Colonic mucosa (tissue), 4 donors: ENCODE data around the gene EVL. TPM values are rescaled to one million over a fixed set of nuclear protein-coding genes. Genes with fewer than 3 reads are reported as not detected.

Source experiments
- DNase-seq: peaks from one replicate; pipeline ENCODE4 v3.0.0-alpha.2; 2020
- H3K27ac ChIP-seq: fragments of 200-600 bp; one replicate; pipeline ENCODE4 v1.8.0; 2021
- H3K27me3 ChIP-seq: fragments of 200-600 bp; one replicate; pipeline ENCODE4 v1.8.0; 2021
- H3K36me3 ChIP-seq: fragments of 200-600 bp; one replicate; pipeline ENCODE4 v1.8.0; 2021
- H3K4me1 ChIP-seq: fragments of 200-600 bp; one replicate; pipeline ENCODE4 v1.8.0; 2021; ENCODE audit warnings: mild to moderate bottlenecking
- H3K4me3 ChIP-seq: fragments of 200-600 bp; one replicate; pipeline ENCODE4 v1.8.0; 2021
- H3K9ac ChIP-seq, 2 donors: one replicate each; pipeline ENCODE4 v1.7.0; 2013; ENCODE audit warnings: control low read depth in 2 of 2, low read depth in 2 of 2, low read length in 2 of 2
- H3K9me3 ChIP-seq: fragments of 200-600 bp; one replicate; pipeline ENCODE4 v1.8.0; 2021
- intact Hi-C: fragments of 100-400 bp; cut with DNase I; formaldehyde crosslinking; loops from one replicate; pipeline ENCODE4 v1.14.1; 2022
- total RNA-seq, 2 donors: library from RNA; stranded (reverse); fragmentation: NEBNext Ultra II Directional in 1 of 2; extraction: Animal tissue kit (Norgen Biotek cat#: 25700) in 1 of 2; gene quantifications; one replicate each; pipeline ENCODE4 v1.2.1, GENCODE V29; 2021
- TF ChIP-seq, protein P1 (sequence below): fragments of 200-600 bp; IDR thresholded peaks from one replicate; pipeline ENCODE4 v1.8.0; 2022; ENCODE audit warnings: antibody characterized with exemption, mild to moderate bottlenecking
- donor health status: healthy.
- donor health status: DM: no; HTN: no; CAD: no.
- donor health status: DM: no; HTN: no; CAD: no.

The EVL gene, protein sequence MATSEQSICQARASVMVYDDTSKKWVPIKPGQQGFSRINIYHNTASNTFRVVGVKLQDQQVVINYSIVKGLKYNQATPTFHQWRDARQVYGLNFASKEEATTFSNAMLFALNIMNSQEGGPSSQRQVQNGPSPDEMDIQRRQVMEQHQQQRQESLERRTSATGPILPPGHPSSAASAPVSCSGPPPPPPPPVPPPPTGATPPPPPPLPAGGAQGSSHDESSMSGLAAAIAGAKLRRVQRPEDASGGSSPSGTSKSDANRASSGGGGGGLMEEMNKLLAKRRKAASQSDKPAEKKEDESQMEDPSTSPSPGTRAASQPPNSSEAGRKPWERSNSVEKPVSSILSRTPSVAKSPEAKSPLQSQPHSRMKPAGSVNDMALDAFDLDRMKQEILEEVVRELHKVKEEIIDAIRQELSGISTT
- 10 to 100 TPM; 13.7 to 15.4 TPM for total RNA-seq

DNA sequence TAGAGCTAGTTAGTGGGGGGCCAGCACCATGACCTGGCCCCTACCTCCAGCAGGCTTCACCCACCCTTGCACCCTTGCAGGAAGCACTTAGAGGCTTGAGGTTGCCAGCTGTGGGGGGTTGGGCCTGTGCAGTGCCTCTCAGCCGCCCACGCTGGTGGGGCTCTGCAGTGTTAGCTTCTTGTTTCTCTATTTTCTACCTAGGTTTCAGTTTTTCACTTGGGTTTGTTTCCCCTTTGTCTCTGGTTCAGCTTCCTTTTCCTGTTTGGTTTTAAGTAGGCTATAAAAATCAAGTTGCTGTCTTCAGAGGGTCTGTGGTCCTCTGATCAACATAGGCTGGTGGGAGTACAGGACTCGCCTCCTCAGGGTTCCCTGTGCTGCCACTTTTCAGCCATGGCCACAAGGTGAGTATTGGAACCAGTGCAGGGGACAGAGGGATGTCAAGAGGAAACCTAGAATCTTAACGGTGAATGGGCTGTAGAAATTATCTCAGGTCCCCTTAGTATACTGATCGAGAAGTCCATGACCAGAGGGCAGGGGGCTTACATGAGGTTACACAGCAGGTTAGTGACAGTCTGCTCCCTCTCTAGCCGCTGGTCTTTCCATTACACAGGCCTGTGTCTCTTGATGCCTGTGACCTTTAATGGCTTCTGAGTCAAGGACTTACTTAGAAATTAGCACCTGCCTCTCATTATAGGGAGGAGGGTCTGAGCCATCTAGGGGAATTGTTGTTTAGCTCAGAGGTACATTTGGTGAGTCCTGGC lies at the start of gene EVL:
Gene EVL (plus strand): TSS at position 312 of the 761 bp plus-strand sequence. CDS start 79 bp downstream, at position 391.
- peak within 1 kb of the TSS; percentile 74 for H3K27ac ChIP-seq
- intact Hi-C loops: no loop called here
- no peaks in the 10 kb centered on the region for H3K4me1 ChIP-seq

DNA sequence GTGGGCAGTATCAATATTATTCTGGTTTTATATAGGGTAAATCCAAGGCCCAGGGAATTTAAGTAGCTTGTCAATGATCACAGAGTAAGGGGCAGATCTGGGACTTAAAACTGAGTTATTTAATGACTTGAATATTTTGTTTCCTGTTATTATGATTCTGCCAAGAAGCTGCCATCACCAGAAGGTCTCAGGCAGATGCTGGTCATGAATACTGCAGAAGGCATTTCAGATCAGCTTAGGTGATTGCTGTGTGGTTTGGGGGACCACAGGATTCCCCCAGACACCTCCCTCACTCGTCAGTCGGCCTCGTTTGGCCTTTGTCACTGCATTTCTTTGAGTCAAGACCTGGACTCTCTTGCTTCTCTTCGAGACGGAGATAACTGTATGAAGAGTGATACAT lies 47.7 kb upstream of the EVL start:
- TF ChIP-seq, protein P1, sequence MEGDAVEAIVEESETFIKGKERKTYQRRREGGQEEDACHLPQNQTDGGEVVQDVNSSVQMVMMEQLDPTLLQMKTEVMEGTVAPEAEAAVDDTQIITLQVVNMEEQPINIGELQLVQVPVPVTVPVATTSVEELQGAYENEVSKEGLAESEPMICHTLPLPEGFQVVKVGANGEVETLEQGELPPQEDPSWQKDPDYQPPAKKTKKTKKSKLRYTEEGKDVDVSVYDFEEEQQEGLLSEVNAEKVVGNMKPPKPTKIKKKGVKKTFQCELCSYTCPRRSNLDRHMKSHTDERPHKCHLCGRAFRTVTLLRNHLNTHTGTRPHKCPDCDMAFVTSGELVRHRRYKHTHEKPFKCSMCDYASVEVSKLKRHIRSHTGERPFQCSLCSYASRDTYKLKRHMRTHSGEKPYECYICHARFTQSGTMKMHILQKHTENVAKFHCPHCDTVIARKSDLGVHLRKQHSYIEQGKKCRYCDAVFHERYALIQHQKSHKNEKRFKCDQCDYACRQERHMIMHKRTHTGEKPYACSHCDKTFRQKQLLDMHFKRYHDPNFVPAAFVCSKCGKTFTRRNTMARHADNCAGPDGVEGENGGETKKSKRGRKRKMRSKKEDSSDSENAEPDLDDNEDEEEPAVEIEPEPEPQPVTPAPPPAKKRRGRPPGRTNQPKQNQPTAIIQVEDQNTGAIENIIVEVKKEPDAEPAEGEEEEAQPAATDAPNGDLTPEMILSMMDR: no peak
- Histone ChIP-seq H3K27me3 (no peaks in the 10 kb centered on the region), H3K9ac (no peak overlapping the region), H3K4me3 (no peak overlapping the region), H3K27ac (no peak overlapping the region), H3K4me1 (no peaks in the 10 kb centered on the region), H3K9me3 (no peaks in the 10 kb centered on the region), H3K36me3 (no peaks in the 10 kb centered on the region)
- DNase-seq: no peak
- intact Hi-C loops: no loop called here

More for the DNA sequence above, at the start of gene EVL:
- H3K9me3 ChIP-seq: no peaks in the 10 kb centered on the region
- H3K4me3 ChIP-seq: peak within 1 kb of the TSS; percentile 16
- DNase-seq: no peak
- H3K9ac ChIP-seq: peak within 1 kb of the TSS; percentile 27 to 70
- H3K27me3 ChIP-seq: no peaks in the 10 kb centered on the region
- TF ChIP-seq, protein P1: no peak
- H3K36me3 ChIP-seq: no peaks in the 10 kb centered on the region

DNA sequence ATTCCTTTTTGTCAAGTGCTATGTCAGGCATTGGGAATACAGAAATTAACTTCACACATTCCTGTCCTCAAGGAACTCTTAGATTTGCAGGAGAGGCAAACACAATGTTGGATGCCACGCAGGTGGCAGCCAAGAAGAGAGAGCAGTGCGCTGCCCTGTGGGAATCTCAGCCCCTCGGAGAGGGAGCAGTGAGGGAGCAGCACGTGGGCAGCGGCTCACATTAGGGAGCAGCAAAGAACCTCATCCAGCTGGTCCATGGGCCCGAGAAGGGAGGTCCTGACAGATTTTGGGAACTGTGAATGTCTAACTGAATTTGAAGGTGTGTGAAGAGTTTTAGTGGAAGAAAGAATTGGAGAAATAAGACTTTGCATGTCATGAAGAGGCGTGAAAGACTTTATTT lies 47.2 kb upstream of the EVL start:
- no peaks in the 10 kb centered on the region for H3K36me3 ChIP-seq
- no peak overlapping the region for H3K27ac ChIP-seq
- H3K4me3 ChIP-seq: no peak overlapping the region
- DNase-seq: no peak
- no peaks in the 10 kb centered on the region for H3K27me3 ChIP-seq
- no peak overlapping the region for H3K9ac ChIP-seq
- no peaks in the 10 kb centered on the region for H3K9me3 ChIP-seq
- TF ChIP-seq, protein P1: no peak
- H3K4me1 ChIP-seq: no peaks in the 10 kb centered on the region
- intact Hi-C loops: no loop called here

DNA sequence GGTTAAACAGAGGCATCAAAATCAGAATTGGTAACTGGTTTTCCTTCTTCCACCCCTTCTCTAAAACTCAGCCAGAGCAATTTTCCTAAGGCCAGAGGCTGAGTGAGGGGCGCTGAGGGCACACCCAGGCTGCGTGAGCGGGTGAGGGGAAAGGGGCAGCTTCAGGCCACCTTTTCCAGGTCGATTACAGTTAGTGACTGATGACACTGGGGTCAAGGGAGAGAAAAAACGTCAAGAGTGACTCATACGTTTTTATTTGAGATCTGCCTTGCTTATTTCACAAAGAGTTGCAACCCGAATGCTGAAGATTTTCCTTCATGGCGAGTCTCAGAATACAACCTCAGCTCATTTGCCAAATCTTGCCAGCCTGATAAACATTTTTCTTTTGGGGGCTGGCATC lies 46.7 kb upstream of the EVL start:
- TF ChIP-seq, protein P1: no peak
- Histone ChIP-seq H3K27me3 (no peaks in the 10 kb centered on the region), H3K9me3 (no peaks in the 10 kb centered on the region), H3K27ac (no peak overlapping the region), H3K36me3 (no peaks in the 10 kb centered on the region), H3K9ac (no peak overlapping the region), H3K4me3 (no peak overlapping the region), H3K4me1 (no peaks in the 10 kb centered on the region)
- intact Hi-C loops: no loop called here
- DNase-seq: no peak

DNA sequence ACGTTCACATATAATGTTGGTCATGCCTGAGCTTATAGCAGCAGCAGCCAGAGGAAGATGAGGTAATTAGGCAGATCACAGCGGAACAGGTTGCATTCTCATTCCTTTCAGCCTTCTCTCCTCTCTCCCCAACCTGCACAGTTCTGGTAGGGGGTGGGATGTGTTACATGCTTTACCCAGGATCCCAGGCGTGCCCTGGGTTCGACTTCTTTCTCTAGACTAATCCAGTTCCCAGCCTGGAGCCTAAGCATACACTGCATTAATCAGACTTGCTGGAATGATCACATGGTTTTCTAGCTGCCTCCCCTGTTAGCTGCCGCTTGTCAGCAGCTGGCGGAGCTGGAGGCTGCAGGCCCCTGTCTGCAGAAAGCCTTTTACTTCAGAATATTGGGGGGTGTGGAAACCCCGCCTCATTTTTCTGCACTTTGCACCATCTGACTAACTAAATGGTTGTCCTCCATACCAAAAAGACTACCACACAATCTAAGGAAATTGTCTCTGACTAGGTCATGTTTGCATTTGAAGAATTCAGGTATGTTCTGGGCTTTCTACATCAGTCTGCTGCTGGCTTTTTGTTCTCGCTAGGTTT lies 46.0 kb upstream of the EVL start:
- no peak for DNase-seq
- H3K27ac ChIP-seq: no peak overlapping the region
- H3K4me3 ChIP-seq: no peak overlapping the region
- H3K27me3 ChIP-seq: no peaks in the 10 kb centered on the region
- no peak overlapping the region for H3K9ac ChIP-seq
- no peaks in the 10 kb centered on the region for H3K9me3 ChIP-seq
- intact Hi-C loops: no loop called here
- TF ChIP-seq, protein P1: no peak
- H3K36me3 ChIP-seq: no peaks in the 10 kb centered on the region
- no peaks in the 10 kb centered on the region for H3K4me1 ChIP-seq
